Nephron (organoid): ENCODE measurements around the gene SLC34A1.

ENCODE experiments used
- H3K27ac Mint-ChIP-seq, 3 experiments: 2 replicates each; pipeline ENCODE4 v1.8.0; 2020; ENCODE audit warnings: mixed read lengths in 3 of 3, mild to moderate bottlenecking in 2 of 3, moderate library complexity in 1 of 3
- H3K27me3 Mint-ChIP-seq: 2 replicates; pipeline ENCODE4 v1.8.0; 2021; ENCODE audit warnings: low read depth, mild to moderate bottlenecking, moderate library complexity, mixed read lengths
- H3K36me3 Mint-ChIP-seq: 2 replicates; pipeline ENCODE4 v1.8.0; 2020; ENCODE audit warnings: low read depth, mixed read lengths
- H3K4me1 Mint-ChIP-seq: 2 replicates; pipeline ENCODE4 v1.8.0; 2020; ENCODE audit warnings: mixed read lengths
- H3K4me3 Mint-ChIP-seq, 3 experiments: 2 replicates each; pipeline ENCODE4 v1.8.0; 2020; ENCODE audit warnings: mild to moderate bottlenecking in 3 of 3, mixed read lengths in 3 of 3, moderate library complexity in 2 of 3
- H3K9me3 Mint-ChIP-seq: 2 replicates; pipeline ENCODE4 v1.8.0; 2020; ENCODE audit warnings: mixed read lengths
- TF ChIP-seq, protein P1 (sequence below), 3 experiments: fragments of 200-600 bp; sonication (generic); IDR thresholded peaks; one replicate each; pipeline ENCODE4 v1.5.0; 2021; ENCODE audit warnings: antibody characterized with exemption in 3 of 3; ENCODE audit not compliant: unreplicated experiment in 3 of 3

SLC34A1 gene

DNA sequence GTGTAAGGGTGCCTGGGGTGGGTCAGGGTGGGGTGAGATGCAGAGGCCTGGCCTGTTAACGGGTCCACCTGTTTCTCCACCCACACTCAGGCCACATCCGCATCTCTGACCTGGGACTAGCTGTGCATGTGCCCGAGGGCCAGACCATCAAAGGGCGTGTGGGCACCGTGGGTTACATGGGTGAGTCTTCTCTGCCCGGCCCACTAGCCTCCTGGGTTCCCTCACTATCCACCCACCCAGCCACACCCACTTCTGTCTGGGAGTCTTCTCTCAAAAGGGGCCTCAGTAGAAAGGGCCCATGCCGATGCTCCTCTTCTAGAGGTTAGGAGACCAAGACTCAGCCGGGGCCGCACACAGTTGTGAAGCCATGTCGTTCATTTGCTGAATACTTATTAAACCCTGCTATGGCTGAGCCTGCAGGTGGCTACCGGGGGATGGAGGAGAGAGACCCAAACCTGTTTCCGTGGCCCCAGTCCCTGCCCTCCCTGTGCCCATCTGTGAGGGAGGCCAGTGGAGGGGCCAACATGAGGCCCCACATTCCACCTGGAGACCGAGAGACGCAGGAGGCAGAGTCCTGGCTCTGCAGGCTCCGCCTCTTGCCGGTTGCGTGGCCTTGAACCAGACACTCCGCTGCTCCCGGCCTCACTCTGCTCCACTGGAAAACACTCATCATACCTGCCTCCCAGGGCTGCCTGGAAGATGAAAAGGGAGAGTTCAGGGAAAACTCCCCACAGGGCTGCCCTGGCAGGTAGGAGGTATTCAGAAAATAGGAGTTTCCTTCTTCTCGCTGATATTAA, 50.9 kb downstream of the SLC34A1 start:
- Mint-ChIP-seq H3K36me3 (peaks cover 47% of the 10 kb centered on the region), H3K27ac (no peak overlapping the region), H3K27me3 (no peaks in the 10 kb centered on the region), H3K4me1 (no peaks in the 10 kb centered on the region), H3K4me3 (no peak overlapping the region), H3K9me3 (no peaks in the 10 kb centered on the region)
- TF ChIP-seq, protein P1, sequence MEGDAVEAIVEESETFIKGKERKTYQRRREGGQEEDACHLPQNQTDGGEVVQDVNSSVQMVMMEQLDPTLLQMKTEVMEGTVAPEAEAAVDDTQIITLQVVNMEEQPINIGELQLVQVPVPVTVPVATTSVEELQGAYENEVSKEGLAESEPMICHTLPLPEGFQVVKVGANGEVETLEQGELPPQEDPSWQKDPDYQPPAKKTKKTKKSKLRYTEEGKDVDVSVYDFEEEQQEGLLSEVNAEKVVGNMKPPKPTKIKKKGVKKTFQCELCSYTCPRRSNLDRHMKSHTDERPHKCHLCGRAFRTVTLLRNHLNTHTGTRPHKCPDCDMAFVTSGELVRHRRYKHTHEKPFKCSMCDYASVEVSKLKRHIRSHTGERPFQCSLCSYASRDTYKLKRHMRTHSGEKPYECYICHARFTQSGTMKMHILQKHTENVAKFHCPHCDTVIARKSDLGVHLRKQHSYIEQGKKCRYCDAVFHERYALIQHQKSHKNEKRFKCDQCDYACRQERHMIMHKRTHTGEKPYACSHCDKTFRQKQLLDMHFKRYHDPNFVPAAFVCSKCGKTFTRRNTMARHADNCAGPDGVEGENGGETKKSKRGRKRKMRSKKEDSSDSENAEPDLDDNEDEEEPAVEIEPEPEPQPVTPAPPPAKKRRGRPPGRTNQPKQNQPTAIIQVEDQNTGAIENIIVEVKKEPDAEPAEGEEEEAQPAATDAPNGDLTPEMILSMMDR (IDR thresholded peaks at IDR 0.05; ENCODE audit: unreplicated experiment in 3 of 3), result no peak

DNA sequence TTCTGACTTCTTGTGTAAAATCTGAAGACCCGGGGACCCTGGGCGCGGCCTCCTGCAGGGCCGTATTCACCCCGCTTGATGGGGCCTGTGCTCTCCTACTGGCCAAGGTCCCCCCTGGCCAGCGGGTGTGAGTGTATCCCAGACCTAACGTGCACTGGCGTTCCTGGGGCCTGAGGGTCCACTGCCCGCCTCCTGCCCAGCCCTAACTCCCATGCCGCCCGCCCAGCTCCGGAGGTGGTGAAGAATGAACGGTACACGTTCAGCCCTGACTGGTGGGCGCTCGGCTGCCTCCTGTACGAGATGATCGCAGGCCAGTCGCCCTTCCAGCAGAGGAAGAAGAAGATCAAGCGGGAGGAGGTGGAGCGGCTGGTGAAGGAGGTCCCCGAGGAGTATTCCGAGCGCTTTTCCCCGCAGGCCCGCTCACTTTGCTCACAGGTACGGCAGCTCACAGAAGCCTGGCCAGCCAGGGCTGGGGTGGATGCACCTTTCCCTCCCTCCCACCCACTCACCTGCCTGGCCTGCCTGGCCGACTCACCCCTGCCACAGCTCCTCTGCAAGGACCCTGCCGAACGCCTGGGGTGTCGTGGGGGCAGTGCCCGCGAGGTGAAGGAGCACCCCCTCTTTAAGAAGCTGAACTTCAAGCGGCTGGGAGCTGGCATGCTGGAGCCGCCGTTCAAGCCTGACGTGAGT, 51.8 kb downstream of the SLC34A1 start:
- no peak overlapping the region for H3K27ac Mint-ChIP-seq
- H3K9me3 Mint-ChIP-seq, result no peaks in the 10 kb centered on the region
- TF ChIP-seq, protein P1 (IDR thresholded peaks at IDR 0.05; ENCODE audit: unreplicated experiment in 3 of 3), result no peak
- H3K4me3 Mint-ChIP-seq, result no peak overlapping the region
- no peaks in the 10 kb centered on the region for H3K4me1 Mint-ChIP-seq
- H3K27me3 Mint-ChIP-seq, result no peaks in the 10 kb centered on the region
- H3K36me3 Mint-ChIP-seq, result peaks cover 43% of the 10 kb centered on the region

DNA sequence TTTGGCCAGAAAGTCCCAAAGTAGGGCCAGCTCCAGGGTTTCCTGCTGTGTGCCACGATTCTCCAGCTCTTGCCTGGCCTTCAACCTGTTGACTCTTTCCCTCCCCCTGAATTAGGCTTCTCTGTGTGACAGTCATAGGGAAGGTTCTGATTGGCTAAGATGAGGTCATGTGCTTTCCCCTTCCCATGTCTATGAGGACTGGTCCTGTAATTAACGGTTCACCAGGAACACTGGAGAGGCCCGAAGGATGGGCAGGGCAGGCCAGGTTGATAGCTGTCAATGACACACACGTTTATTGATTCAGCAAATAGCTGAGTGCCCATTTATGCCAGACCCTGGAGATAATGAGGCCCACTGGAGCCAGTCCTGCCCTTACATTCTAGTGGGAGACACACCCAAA, 53.4 kb downstream of the SLC34A1 start:
- H3K36me3 Mint-ChIP-seq, result peaks cover 43% of the 10 kb centered on the region
- no peaks in the 10 kb centered on the region for H3K4me1 Mint-ChIP-seq
- TF ChIP-seq, protein P1 (IDR thresholded peaks at IDR 0.05; ENCODE audit: unreplicated experiment in 3 of 3), result no peak
- no peak overlapping the region for H3K27ac Mint-ChIP-seq
- no peaks in the 10 kb centered on the region for H3K27me3 Mint-ChIP-seq
- H3K9me3 Mint-ChIP-seq, result no peaks in the 10 kb centered on the region
- no peak overlapping the region for H3K4me3 Mint-ChIP-seq

DNA sequence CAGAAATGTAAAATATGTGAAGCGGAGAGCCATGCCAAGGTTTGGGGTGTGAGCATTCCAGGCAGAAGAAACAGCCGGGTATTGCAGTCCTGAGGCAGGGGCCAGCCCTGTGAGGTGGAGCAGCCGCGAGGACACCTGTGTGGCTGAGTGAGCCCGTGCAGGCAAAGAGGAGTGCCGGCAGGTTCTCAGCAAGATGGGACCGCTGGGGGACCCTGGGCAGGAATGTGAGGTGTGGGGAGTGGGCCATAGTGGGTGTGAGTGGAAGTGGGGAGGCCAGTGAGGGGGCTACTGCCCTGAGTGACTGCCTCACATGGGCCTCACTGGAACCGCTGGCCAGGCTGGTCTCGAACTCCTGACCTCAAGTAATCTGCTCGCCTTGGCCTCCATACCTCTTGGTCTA, 54.2 kb downstream of the SLC34A1 start:
- Mint-ChIP-seq H3K27ac (no peak overlapping the region), H3K36me3 (peaks cover 41% of the 10 kb centered on the region), H3K27me3 (no peaks in the 10 kb centered on the region), H3K4me1 (no peaks in the 10 kb centered on the region), H3K4me3 (no peak overlapping the region), H3K9me3 (no peaks in the 10 kb centered on the region)
- TF ChIP-seq, protein P1 (IDR thresholded peaks at IDR 0.05; ENCODE audit: unreplicated experiment in 3 of 3), result no peak

DNA sequence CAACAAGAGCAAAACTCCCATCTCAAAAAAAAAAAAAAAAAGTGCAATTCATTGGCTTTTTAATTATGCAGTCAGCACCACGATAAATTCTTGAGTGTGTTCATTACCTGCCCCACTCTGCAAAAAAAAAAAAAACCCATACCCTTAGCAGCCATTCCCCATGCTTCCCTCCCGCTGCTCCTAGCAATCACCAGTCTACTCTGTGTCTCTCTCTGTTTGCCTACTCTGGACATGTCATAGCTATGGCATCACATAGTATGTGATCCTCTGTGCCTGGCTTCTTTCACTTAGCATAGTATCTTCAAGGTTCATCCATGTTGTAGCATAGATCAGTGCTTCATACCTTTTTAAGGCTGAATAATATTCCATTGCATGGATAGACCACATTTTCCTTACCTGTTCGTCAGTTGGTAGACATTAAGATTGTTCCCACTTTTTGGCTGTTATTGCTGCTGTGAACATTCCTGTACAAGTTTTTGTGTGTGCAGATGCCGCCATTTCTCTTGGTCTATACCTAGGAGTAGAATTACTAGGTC, 55.4 kb downstream of the SLC34A1 start:
- H3K36me3 Mint-ChIP-seq, result peaks cover 40% of the 10 kb centered on the region

More for the DNA sequence above, 55.4 kb downstream of the SLC34A1 start:
- Mint-ChIP-seq H3K27me3 (peaks cover under 1% of the 10 kb centered on the region), H3K27ac (no peak overlapping the region), H3K9me3 (no peaks in the 10 kb centered on the region), H3K4me1 (peaks cover under 1% of the 10 kb centered on the region), H3K4me3 (no peak overlapping the region)
- TF ChIP-seq, protein P1 (IDR thresholded peaks at IDR 0.05; ENCODE audit: unreplicated experiment in 3 of 3), result no peak
